Activated CD4-positive, CD25-positive, alpha-beta regulatory T cell treated with anti-CD3 and anti-CD28 coated beads, Interleukin-2, amount 50 U/mL, for 24 hours (primary cell): ENCODE data around the gene UNC5C.

Source experiments
- ATAC-seq, 2 donors: fragments of 150-1000 bp; cut with Tn5 transposase; one replicate each; pipeline ENCODE4 v1.10.0; 2021; ENCODE audit warnings: mild to moderate bottlenecking in 1 of 2, moderate library complexity in 1 of 2

The UNC5C gene

GRCh38 chr4:95548738-95549245 is at the start of gene UNC5C:
TSS of gene UNC5C (minus strand) at chr4:95548973.
- peak in 1 of 2 donors; percentile 7 for ATAC-seq

GRCh38 chr4:95596676-95597075 is 47.9 kb upstream of the UNC5C start:
- ATAC-seq = no peak

DNA sequence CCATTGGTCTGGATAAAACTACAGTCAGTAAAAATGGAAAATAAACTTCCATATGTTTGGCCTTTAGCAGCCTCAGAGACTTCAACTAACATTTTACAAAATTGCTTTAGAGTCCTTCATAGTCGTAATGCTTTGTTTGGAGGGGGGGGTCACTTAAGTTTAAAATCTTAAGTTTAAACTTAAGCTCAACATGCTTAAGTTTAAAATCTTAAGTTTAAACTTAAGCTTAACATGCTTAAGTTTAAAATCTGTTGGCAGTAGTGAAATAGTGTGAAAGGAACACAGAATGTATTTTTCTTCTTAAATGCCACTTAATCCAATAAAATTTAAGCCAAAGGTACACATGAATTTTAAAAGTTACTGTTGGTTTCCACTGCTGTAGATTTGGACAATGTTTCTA is 45.9 kb upstream of the UNC5C start:
- no peak for ATAC-seq

DNA sequence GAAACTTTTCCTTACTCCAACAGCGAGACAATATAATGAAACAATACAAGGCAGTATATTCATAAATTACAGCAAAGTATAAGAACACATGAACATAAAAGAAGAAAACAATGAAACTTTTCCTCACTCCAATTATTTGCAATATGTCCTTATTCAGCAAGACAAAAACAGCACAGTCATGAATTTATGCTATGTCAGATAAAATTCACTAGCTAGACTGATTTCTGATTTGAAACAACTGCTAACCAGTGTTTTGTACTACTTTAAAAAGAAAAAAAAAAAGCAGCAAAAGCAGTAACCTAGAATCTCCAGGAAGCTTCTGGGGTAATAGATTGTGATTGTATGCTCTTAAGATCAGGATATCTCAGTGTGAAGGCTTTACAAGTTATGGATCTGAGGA is 45.2 kb upstream of the UNC5C start:
- ATAC-seq = no peak

DNA sequence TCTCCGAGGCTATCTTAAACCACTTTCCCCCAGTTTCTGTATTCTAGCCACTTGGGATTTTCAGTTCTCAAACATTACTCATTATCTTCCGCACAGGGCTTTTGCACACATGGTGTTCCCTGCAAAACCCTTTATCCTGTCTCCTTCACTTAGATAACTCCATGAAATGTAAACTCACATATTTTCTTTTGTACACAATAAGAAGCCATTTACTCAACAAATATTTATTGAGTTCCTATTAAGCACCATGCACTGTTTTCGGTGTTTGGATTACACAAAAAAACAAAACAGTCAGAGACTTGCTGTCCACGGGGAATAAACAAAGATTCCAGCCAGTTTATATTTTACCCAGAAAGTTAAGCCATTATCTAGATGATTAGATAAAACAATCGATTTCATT is 42.5 kb upstream of the UNC5C start:
- ATAC-seq = no peak

DNA sequence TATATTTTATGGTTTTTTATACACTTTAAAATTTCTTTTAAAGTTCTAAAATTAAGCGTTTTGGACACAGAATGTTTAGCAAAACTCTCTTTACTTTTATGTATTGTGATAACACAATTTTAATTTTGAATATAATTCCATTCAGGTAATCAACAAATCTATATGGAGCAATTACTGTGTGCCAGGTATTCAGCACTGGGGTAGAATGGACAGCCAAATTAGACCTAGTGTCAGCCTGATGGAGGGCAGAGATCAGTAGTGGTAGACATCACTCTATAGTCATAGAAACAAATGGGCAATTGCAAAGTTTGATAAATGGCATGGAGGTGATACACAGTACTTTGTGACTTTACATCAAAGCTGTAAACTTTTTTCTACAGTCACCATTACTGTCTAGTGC is 41.8 kb upstream of the UNC5C start:
- no peak for ATAC-seq

DNA sequence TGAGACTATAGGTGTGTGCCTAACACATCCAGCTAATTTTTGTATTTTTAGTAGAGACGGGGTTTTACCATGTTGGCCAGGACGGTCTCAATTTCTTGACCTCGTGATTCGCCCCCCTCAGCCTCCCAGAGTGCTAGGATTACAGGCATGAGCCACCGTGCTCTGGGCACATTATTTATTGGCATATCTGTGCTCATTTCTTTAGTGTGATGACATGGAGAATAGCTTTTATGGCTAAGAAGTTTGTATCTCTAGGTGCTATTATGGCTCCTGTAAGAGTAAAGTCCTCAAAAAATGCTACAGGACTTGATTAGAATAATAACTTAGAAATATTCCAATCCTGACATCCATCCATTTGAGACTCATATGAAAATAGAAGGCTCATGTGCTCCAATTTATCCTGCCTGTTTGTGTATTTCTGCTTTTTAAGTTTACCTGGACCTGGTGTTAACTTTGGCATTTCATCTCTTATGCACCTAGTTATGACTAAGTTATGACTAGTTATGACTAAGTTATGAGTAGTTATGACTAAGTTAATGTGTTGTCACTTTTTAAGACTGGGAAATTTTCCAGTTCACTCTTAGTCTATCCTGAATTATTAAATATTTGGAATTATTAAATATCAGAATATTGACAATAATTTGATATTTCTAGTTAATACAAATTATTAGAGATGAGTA is 36.4 kb upstream of the UNC5C start:
- no peak for ATAC-seq

GRCh38 chr4:95580226-95580625 is 31.5 kb upstream of the UNC5C start:
- ATAC-seq = no peak

DNA sequence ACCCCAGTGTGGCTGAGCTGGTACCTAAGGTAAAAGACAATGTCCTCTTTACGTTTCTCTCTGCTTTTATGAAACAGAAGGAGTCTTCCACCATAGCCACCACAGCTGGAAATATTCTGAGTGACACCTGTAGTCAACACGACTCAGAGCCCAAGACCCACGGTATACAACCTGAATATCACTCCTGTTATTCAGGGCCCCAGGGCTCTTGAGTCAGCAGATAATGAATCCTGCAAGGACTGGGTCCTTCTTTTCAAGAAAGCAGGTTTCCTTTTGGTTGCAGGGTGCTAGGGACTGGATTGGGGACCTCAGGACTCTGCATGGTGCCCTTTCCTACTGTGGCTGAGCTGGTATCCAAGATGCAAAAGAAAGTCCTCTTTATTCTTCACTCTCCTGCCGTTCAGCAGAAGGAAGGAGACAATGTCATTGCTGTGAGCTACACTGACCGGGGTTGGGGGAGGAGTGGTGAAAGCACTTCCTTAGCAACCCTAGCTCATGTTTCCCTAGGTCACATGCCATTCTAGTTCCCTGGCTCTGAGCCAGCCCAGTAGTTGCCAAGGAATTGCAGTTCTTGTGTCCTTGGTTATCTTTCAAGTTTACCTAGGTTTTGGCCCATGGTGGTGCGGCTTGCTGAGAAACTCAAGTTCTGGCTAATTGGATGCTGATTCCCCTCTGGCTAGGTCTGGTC is 23.7 kb upstream of the UNC5C start:
- no peak for ATAC-seq

DNA sequence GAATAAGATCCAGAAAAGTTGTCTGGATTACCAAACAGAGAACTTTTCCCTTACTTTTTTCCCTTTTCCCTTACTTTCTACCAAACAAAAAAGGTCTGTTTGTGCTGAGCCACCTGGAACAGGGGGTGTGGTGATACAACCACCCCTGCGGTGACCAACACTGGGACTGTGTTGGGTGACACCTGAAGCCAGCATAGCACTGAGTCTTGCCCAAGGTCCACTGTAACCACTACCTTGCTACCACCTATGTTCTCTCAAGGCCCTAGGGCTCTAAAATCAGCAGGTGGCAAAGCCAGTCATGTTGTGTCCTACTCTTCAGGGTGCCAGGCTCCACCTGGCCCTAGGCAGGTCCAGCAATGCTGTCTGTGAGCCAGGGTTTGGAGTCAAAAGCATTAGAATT is 22.8 kb upstream of the UNC5C start:
- ATAC-seq = no peak

DNA sequence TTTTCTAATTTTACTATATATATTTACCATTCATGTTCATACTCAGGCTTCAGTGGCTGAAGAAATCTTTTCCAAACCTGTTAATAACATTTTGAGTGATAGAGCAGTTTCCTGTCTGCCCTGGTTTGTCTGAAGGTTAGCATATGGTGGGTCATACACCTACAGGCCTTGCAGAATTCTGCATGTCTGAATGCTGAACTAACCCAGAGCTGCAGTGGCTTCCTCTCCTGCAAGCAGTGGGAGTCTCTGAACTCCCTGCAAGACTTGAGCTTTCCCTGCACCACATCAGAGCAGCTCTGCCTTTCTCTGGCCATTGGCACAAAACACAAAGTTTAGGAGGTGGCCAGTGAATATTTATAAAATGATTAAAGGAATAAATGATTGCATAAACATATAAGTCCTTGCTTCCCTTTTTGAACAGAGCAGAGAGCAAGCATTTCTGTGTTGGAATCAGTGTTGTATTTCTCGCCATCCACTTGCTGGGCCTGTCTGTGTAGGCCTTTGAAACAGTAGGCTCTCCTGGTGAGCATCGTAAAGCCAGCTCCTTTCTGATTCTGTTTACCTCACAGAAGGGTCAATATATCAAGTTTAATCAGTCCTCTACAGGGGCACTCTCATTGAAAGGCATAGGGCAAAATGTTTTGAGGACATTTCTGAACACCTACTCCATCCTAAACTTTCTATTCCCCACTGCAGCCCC is 15.0 kb upstream of the UNC5C start:
- ATAC-seq = no peak

DNA sequence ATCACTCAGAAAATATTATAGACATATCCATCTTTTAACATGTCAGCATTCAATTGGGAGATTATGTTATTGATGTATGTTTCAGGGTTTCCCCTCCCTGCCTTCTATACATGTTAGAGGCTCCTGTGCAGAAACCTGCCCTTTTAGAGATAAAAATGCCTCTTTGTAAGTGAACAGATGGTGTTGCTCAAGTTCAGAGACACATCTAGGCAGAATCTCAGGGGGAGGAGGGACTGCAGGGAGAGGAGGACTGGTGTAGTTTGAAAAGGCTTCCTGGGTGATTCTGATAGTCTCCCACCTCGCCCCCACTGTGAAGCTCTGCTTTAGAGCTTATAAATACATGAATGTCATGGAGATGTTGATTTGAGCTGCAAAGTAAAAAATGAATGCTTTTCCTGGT is 12.0 kb upstream of the UNC5C start:
- no peak for ATAC-seq

- ATAC-seq = no peak
Measured at GRCh38 chr4:95556207-95556859, 7.6 kb upstream of the UNC5C start.

DNA sequence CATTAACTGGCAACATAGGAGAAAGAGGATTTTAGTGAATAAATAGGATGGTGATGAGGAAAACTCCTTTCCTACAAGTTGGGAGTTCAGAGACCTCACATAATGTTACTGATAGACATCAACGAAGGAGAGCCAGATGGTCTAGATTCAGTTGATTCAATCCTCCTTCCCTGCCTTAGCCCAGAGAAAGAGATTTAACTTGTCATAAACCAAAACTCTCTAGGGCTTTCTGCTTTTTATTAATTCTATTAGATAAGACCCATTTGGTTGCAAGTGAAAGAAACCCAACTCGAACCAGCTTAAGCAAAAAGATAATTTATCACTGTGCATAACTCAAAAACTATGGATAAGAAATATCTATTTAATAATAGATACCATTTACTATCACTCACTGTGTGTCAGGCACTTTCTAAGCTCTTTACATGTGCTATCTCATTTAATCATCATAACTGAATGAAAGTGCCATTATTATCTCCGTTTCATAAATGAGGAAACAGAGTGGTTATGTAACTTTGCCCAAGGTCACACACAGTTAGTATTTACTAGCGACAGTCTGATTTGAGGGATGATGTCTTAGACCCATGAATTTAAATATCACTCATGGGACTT is 4.3 kb upstream of the UNC5C start:
- no peak for ATAC-seq

DNA sequence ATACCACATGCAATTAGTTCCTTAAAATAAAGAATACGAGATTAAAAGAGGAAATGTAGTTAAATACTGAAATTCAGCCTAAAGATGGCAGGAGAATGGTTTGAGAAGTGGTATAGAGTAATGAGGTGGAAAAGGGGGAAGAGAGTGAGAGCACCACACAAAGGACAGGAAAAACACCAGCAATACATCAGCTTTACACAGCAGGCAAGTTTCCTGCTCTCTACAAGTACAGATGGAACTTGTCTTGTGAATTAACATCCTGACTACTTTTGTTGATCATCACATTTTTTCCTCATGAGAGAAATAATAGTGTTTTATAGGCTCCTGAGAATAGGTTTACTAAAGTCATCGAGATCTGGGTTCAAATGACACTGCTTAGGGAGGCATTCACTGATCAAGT is 2.9 kb upstream of the UNC5C start:
- no peak for ATAC-seq

GRCh38 chr4:95550115-95550987 is 1.6 kb upstream of the UNC5C start:
- no peak for ATAC-seq

- ATAC-seq = peak; percentile 60 to 65
Measured at GRCh38 chr4:95549246-95550114, 707 bp upstream of the UNC5C start.

GRCh38 chr4:95547715-95548471 is 880 bp downstream of the UNC5C start:
- no peak for ATAC-seq

- no peak for ATAC-seq
Measured at GRCh38 chr4:95546866-95547714, 1.7 kb downstream of the UNC5C start.
